Kidney epithelial cell (primary cell): ENCODE measurements around the gene ADRA1B. TPM values are rescaled to one million over a fixed set of nuclear protein-coding genes. Genes with fewer than 3 reads are reported as not detected.

Experiments used
- DNase-seq: peaks from one replicate; pipeline ENCODE4 v3.0.0-alpha.2; 2010; ENCODE audit warnings: low read depth
- H3K27me3 ChIP-seq: 2 replicates; pipeline ENCODE4 v1.6.0; 2011; ENCODE audit warnings: low read length; ENCODE audit not compliant: control insufficient read depth, insufficient read depth
- H3K36me3 ChIP-seq: 2 replicates; pipeline ENCODE4 v1.5.1; 2011; ENCODE audit warnings: low read length; ENCODE audit not compliant: control insufficient read depth, insufficient read depth
- H3K4me3 ChIP-seq: 2 replicates; pipeline ENCODE4 v1.5.1; 2011; ENCODE audit warnings: low read depth, mild to moderate bottlenecking, control low read depth, low read length
- total RNA-seq: library from RNA; depleted of rRNA; stranded (reverse); fragments of >200 nt; gene quantifications from 2 replicates; pipeline ENCODE4 v1.2.3, GENCODE V29; 2015
- TF ChIP-seq, protein P1 (sequence below): IDR thresholded peaks from 2 replicates; pipeline ENCODE4 v1.5.1; 2011; ENCODE audit warnings: mild to moderate bottlenecking, moderate library complexity, low read length, control low read depth, inconsistent platforms; ENCODE audit not compliant: insufficient read depth, poor library complexity, severe bottlenecking

ADRA1B gene
- total RNA-seq, 1 donor from 2014 or later: 2.9 TPM

DNA sequence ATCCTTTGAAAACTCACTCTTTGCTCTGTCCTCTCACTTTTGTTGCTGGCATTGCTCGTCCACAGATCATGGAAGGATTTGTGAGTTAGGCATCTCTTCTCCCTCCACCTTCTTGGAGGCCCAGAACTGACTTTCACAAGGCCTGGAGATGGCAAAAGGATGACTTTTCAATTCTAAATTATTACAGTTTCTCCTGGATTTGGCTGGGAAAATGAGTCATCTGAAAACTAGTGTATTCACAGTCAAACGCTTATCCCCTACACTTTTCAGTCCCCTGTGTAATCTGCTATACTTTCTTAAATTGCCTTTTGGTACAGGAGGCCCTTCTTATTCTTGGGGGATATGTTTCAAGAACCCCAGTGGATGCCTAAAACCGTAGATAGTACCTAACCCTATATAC, 35.6 kb downstream of the ADRA1B start:
- TF ChIP-seq, protein P1, sequence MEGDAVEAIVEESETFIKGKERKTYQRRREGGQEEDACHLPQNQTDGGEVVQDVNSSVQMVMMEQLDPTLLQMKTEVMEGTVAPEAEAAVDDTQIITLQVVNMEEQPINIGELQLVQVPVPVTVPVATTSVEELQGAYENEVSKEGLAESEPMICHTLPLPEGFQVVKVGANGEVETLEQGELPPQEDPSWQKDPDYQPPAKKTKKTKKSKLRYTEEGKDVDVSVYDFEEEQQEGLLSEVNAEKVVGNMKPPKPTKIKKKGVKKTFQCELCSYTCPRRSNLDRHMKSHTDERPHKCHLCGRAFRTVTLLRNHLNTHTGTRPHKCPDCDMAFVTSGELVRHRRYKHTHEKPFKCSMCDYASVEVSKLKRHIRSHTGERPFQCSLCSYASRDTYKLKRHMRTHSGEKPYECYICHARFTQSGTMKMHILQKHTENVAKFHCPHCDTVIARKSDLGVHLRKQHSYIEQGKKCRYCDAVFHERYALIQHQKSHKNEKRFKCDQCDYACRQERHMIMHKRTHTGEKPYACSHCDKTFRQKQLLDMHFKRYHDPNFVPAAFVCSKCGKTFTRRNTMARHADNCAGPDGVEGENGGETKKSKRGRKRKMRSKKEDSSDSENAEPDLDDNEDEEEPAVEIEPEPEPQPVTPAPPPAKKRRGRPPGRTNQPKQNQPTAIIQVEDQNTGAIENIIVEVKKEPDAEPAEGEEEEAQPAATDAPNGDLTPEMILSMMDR: no peak
- Histone ChIP-seq H3K27me3 (no peaks in the 10 kb centered on the region), H3K36me3 (no peaks in the 10 kb centered on the region), H3K4me3 (no peak overlapping the region)
- DNase-seq: no peak

DNA sequence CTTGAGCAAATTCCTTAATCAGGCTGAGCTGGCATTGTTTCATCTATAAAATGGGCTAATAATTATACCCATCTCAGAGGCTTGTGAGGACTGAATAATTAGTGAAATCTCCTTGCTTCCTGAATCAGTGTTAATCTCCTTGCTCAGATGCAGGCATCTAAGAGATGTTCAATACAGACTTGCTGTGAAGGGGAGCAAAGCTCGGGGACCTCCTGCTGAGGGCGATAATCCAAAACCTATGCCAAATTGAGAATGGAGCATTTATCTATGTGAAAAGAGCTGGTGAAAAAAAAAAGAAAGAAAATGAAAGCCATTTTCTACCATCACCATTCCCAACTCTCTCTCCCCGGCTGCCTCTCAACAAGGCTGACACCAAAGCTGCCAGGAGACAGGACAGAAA, 37.3 kb downstream of the ADRA1B start:
- TF ChIP-seq, protein P1: no peak
- Histone ChIP-seq H3K36me3 (no peaks in the 10 kb centered on the region), H3K4me3 (no peak overlapping the region), H3K27me3 (no peaks in the 10 kb centered on the region)
- DNase-seq: no peak

DNA sequence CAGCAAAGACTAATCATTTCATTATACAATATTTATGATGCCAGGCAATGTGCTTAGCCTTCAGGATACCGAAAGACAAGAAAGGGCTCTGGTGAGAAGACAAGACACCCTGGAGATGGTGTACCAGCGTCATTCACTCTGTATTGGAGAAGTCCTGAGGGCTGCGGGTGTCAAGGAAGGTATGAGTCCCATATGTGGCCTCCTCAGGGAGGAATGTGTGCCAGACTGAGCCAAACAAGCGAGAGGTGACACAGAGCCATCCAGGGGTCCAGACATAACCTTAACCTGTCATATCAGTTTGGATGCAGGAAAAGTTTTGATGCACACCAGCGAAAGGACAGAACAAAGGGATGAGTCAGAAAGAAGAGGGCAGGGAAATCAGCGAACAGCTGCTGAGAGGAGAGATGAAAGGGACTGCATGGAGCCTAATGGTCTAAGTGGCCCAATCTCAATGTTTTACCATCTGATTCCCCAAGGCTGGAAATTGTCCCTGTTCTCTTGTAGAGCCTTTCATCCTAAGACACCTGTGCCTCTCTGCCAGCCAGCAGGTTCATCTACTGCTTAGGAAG, 38.9 kb downstream of the ADRA1B start:
- TF ChIP-seq, protein P1: no peak
- Histone ChIP-seq H3K4me3 (no peak overlapping the region), H3K36me3 (no peaks in the 10 kb centered on the region), H3K27me3 (no peaks in the 10 kb centered on the region)
- DNase-seq: no peak

DNA sequence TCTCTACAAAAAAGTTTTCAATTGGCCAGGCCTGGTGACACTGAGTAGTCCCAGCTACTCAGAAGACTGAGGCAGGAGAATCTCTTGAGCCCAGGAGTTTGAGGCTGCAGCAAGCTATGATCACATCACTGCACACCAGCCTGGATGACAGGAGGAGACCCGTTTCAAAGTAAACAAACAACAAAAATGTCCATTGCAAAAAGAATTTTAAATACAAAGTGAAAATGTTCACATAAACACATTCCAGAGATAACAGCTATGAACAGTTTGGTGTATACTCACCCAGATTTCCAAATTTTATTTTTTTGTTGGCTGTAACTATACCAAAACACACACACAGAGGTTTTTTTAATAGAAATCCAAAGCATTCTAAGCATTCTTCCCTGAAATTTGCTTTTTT, 39.8 kb downstream of the ADRA1B start:
- H3K4me3 ChIP-seq: no peak overlapping the region
- no peaks in the 10 kb centered on the region for H3K27me3 ChIP-seq
- TF ChIP-seq, protein P1: no peak
- DNase-seq: no peak
- H3K36me3 ChIP-seq: no peaks in the 10 kb centered on the region

DNA sequence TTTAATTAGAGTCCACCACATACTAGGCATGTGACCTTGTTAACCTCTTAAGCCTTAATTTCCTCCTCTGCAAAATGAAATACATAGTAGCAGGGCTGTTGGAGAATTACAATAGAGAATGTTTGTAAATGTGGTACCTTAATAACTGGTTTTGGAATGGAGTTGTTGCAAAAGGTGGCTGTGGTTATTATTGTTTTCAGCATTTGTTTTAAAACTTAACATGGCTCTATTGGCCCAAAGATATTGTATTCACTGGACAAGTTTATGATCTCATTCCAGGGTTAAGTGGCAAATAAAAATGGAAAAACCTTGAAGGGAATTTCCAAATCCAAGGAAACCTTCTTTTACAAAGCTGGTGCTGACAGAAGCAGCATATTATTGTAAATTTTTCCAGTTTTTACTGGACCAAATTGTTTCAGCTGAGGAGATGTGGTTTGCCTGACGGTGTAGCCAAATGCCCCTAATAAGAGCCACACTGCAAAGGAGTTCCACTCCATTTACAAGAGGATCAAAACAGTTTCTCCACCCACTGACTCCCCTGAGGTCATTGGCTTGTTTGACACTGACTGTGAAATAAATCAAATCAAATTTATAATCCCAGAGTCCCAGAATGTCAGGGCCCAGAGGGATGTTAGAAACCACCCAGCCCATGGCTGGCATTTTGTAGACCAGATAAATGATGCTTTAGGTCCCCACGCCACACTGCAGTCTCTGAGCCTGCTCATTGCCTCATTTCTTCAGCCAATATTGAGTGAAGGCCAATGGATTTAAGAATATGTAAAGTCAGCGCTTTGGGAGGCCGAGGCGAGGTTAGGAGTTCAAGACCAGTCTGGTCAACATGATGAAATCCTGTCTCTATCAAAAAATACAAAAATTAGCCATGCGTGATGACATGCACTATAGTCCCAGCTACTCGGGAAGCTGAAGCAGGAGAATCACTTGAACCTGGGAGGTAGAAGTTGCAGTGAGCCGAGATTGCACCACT, 45.2 kb downstream of the ADRA1B start:
- TF ChIP-seq, protein P1: no peak
- no peak for DNase-seq
- Histone ChIP-seq H3K27me3 (no peaks in the 10 kb centered on the region), H3K36me3 (no peaks in the 10 kb centered on the region), H3K4me3 (no peak overlapping the region)

DNA sequence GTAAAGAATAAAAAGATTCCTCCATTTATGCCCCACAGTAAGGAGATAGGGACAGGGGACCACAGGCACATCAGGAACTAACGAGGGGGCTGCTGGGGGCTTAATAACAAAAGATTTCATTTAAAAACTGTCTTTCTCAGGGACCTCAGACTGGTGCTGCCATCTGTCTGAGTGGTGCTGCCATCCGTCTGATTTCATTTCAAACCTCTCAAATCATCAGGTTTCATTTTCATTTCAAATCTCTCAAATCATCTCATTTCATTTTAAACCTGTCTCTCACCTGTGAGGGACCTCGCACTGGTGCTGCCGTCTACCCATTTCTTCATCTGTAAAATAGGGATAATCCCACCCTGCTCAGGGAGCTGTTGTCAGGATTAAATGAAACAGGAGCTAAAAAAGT, 45.9 kb downstream of the ADRA1B start:
- no peak overlapping the region for H3K4me3 ChIP-seq
- TF ChIP-seq, protein P1: no peak
- H3K36me3 ChIP-seq: no peaks in the 10 kb centered on the region
- DNase-seq: no peak
- H3K27me3 ChIP-seq: no peaks in the 10 kb centered on the region
